ENCODE results near the gene ARMH2. TPM values are rescaled to one million over a fixed set of nuclear protein-coding genes. Genes with fewer than 3 reads are reported as not detected.
"Not testable (repeated sequence)": the region's sequence is repeated elsewhere in the genome, so short reads cannot be mapped to it uniquely, and the experiment has no call there.

Gene ARMH2
- total RNA-seq, 1 experiment from 2014 or later, result not detected

DNA sequence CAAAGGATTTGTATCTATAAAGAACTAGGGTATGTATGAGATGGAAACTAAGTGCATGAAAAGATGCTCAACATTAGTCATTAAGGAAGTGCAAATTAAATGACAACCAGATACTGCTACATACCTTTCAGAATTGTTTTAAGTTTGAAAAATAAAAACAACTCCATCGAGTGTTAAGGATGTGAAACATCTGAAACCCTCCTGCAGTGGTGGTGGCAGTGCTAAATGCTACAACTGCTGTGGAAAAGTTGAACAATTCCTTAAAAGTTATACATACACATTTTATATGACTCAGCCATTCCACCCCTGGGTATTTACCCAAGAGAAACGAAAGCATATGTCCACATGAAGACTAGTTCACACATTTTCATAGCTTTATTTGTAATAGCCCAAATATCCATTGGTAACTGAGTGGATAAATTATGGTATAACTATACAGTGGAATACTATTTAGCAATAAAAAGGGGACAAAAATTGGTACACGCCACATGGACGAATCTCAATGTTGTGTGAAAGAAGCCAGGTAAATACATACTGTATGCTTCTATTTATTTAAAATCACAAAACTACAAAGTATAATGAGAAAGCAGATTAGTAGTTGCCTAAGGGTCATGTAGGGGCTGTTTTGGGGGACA lies 10.6 kb downstream of the ARMH2 start:
- no peaks in the 10 kb centered on the region for H3K27me3 ChIP-seq
- peaks cover 40% of the 10 kb centered on the region for H3K36me3 ChIP-seq
- no peaks in the 10 kb centered on the region for H3K9me3 ChIP-seq (replicated peaks)
- no peak overlapping the region for H3K27ac ChIP-seq
- no peaks in the 10 kb centered on the region for H3K4me1 ChIP-seq
- no peak overlapping the region for H3K4me3 ChIP-seq
- no peak for DNase-seq

- no peaks in the 10 kb centered on the region for H3K4me1 ChIP-seq
- no peak overlapping the region for H3K4me3 ChIP-seq
- DNase-seq, result no peak
- H3K36me3 ChIP-seq, result peaks cover 61% of the 10 kb centered on the region
- H3K27me3 ChIP-seq, result no peaks in the 10 kb centered on the region
- H3K9me3 ChIP-seq (replicated peaks), result no peaks in the 10 kb centered on the region
- H3K27ac ChIP-seq, result no peak overlapping the region
These were observed 18.5 kb downstream of the ARMH2 start for GRCh38 chr6:24780206-24780605.

DNA sequence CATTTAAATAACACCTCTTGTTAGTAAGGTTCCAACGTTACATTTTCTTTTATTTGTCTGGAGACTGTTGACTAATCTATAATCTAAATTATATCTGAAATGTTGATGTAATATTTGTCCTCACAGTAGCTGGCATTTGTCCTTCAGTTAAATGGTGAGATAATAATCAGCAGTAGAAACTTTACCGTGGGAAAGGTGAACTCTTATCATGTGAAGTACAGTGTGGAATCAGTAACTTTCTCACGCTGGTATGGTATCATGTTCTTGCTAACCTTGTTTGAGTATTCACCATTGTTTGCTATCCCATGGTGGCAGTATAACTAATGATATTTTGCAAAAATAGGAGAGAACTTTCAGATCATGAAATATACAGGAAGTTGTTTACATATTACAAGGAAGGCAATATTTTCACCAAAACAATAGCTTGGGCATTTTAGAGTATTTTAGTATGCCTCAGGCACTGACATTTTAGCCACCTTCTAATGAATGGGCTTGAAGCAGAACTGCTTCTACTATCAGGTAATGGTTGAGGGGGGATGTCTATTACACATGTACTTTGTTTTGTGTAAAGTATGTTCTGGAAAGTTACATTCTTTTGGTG lies 19.2 kb downstream of the ARMH2 start:
- Histone ChIP-seq H3K4me3 (no peak overlapping the region), H3K36me3 (peaks cover 54% of the 10 kb centered on the region), H3K4me1 (no peaks in the 10 kb centered on the region), H3K9me3 (replicated peaks) (no peaks in the 10 kb centered on the region), H3K27me3 (no peaks in the 10 kb centered on the region), H3K27ac (no peak overlapping the region)
- DNase-seq, result no peak

GRCh38 chr6:24778878-24779277 lies 19.8 kb downstream of the ARMH2 start:
- Histone ChIP-seq H3K4me3 (no peak overlapping the region), H3K9me3 (replicated peaks) (no peaks in the 10 kb centered on the region), H3K4me1 (no peaks in the 10 kb centered on the region), H3K36me3 (peaks cover 48% of the 10 kb centered on the region), H3K27ac (no peak overlapping the region), H3K27me3 (no peaks in the 10 kb centered on the region)
- no peak for DNase-seq

GRCh38 chr6:24778121-24778520 lies 20.6 kb downstream of the ARMH2 start:
- H3K4me1 ChIP-seq, result no peaks in the 10 kb centered on the region
- no peak overlapping the region for H3K4me3 ChIP-seq
- peaks cover 44% of the 10 kb centered on the region for H3K36me3 ChIP-seq
- no peaks in the 10 kb centered on the region for H3K9me3 ChIP-seq (replicated peaks)
- no peaks in the 10 kb centered on the region for H3K27me3 ChIP-seq
- no peak overlapping the region for H3K27ac ChIP-seq
- no peak for DNase-seq

GRCh38 chr6:24777227-24777626 lies 21.5 kb downstream of the ARMH2 start:
- DNase-seq, result no peak
- Histone ChIP-seq H3K27me3 (no peaks in the 10 kb centered on the region), H3K4me1 (no peaks in the 10 kb centered on the region), H3K4me3 (peak overlapping the region; percentile 83), H3K36me3 (peaks cover 35% of the 10 kb centered on the region), H3K27ac (no peak overlapping the region), H3K9me3 (replicated peaks) (no peaks in the 10 kb centered on the region)

DNA sequence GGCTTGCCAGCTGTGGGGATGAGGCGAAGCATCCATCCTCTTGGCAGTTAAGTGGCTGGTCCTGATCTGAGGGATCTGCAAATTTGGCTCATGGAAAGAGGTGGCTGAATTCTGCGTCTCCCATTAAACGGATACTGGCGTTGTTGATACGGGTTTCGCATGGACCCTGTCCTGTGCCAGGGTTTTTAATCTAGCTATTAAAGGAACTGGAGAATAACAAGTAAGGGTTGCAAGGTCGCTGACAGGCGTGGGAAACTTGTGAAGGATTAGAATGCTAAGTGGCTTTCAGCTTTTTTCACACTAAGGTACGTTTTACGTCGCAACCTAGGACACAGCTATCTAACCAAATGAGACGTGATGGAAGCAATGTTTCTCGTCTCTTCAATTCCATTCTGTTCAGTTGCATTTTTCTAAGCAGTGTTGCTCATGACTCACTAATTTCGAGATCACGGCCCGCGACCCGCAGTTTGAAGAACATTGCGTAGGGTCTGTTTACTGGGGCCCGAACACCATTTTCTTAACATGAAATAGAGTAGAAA lies 23.1 kb downstream of the ARMH2 start:
- H3K27ac ChIP-seq, result peak overlapping the region; percentile 96
- H3K9me3 ChIP-seq (replicated peaks), result no peaks in the 10 kb centered on the region
- H3K4me3 ChIP-seq, result peak overlapping the region; percentile 83
- DNase-seq, result no peak
- no peaks in the 10 kb centered on the region for H3K4me1 ChIP-seq
- H3K27me3 ChIP-seq, result no peaks in the 10 kb centered on the region
- H3K36me3 ChIP-seq, result peaks cover 23% of the 10 kb centered on the region

- peak within 1 kb of the TSS; percentile 83 for H3K4me3 ChIP-seq
- peak; percentile 93 to 94 for DNase-seq
These were observed 23.8 kb downstream of the ARMH2 start, which contains the start of gene GMNN for GRCh38 chr6:24774696-24775519. TSS of gene GMNN (plus strand) at chr6:24774937. CDS start at chr6:24777247, 2,310 bp downstream.

GRCh38 chr6:24768361-24768760 lies 30.4 kb downstream of the ARMH2 start:
- Histone ChIP-seq H3K36me3 (no peaks in the 10 kb centered on the region), H3K27ac (no peak overlapping the region), H3K4me3 (no peak overlapping the region), H3K4me1 (no peaks in the 10 kb centered on the region), H3K27me3 (no peaks in the 10 kb centered on the region), H3K9me3 (replicated peaks) (no peaks in the 10 kb centered on the region)
- DNase-seq, result no peak

More at GRCh38 chr6:24774696-24775519, 23.8 kb downstream of the ARMH2 start, which contains the start of gene GMNN:
- no peaks in the 10 kb centered on the region for H3K9me3 ChIP-seq (replicated peaks)
- peak within 1 kb of the TSS; percentile 96 for H3K27ac ChIP-seq
- peaks cover 16% of the 10 kb centered on the region for H3K36me3 ChIP-seq
- H3K4me1 ChIP-seq, result no peaks in the 10 kb centered on the region
- no peaks in the 10 kb centered on the region for H3K27me3 ChIP-seq

DNA sequence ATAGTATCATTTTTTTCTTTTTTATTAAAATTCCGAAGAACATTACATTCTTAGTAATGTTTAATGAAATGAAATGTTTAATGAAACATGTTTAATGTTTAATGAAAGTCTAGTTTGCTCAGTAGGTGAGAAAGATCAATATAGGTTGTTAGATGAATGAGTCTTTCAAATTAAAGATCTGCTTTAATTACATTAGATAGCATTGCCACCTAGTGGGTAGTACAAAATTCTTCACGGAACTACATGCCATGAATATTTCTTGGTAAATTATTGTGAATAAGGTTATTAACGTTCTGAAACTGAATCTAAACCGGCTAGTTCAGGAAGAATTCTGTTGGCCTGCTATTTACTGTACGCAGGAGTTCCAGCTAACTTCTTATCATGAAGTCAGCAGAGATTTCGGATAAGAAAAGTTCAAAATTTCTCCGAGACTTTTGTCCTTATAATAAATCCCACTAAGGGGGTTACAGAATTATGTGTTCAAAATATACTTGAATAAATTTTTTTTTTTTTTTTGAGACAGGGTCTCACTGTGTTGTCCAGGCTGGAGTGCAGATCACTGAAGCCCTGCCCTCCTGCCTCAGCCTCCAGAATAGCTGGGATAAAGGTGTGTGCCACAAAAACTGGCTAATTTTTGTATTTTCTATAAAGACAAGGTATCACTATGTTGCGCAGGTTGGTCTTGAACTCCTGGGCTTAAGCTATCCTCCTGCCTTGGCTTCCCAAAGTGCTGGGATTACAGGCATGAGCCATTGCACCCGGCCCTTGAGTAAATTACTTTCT lies 31.8 kb downstream of the ARMH2 start:
- Histone ChIP-seq H3K27me3 (no peaks in the 10 kb centered on the region), H3K27ac (no peak overlapping the region), H3K9me3 (replicated peaks) (no peaks in the 10 kb centered on the region), H3K4me1 (no peaks in the 10 kb centered on the region), H3K4me3 (no peak overlapping the region), H3K36me3 (no peaks in the 10 kb centered on the region)
- DNase-seq, result peak in 1 of 2 experiments; percentile 6

GRCh38 chr6:24765968-24766367 lies 32.7 kb downstream of the ARMH2 start:
- not testable (repeated sequence) for H3K4me1 ChIP-seq; H3K9me3 ChIP-seq (replicated peaks); H3K27me3 ChIP-seq; H3K36me3 ChIP-seq; H3K4me3 ChIP-seq; H3K27ac ChIP-seq; DNase-seq

- not testable (repeated sequence) for H3K27ac ChIP-seq; DNase-seq; H3K36me3 ChIP-seq; H3K4me3 ChIP-seq; H3K4me1 ChIP-seq; H3K27me3 ChIP-seq; H3K9me3 ChIP-seq (replicated peaks)
These were observed 33.6 kb downstream of the ARMH2 start for GRCh38 chr6:24764833-24765828.

- Histone ChIP-seq H3K36me3 (no peaks in the 10 kb centered on the region), H3K4me3 (no peak overlapping the region), H3K27ac (no peak overlapping the region), H3K27me3 (no peaks in the 10 kb centered on the region), H3K4me1 (no peaks in the 10 kb centered on the region), H3K9me3 (replicated peaks) (no peaks in the 10 kb centered on the region)
- DNase-seq, result no peak
These were observed 35.1 kb downstream of the ARMH2 start for GRCh38 chr6:24763578-24763977.

Data from SJCRH30 (cell line).